GM21447 (cell line): Measurements from ENCODE around the gene ANKZF1.
A peak's percentile ranks its signal among the peaks of the same experiment; 100 is the strongest.
"Not testable (repeated sequence)": the region's sequence is repeated elsewhere in the genome, so short reads cannot be mapped to it uniquely, and the experiment has no call there.

Experiments used
- ATAC-seq: cut with Tn5 transposase; IDR thresholded peaks from one replicate; pipeline ENCODE4 v1.9.1; 2021; ENCODE audit not compliant: unreplicated experiment

Gene ANKZF1

DNA sequence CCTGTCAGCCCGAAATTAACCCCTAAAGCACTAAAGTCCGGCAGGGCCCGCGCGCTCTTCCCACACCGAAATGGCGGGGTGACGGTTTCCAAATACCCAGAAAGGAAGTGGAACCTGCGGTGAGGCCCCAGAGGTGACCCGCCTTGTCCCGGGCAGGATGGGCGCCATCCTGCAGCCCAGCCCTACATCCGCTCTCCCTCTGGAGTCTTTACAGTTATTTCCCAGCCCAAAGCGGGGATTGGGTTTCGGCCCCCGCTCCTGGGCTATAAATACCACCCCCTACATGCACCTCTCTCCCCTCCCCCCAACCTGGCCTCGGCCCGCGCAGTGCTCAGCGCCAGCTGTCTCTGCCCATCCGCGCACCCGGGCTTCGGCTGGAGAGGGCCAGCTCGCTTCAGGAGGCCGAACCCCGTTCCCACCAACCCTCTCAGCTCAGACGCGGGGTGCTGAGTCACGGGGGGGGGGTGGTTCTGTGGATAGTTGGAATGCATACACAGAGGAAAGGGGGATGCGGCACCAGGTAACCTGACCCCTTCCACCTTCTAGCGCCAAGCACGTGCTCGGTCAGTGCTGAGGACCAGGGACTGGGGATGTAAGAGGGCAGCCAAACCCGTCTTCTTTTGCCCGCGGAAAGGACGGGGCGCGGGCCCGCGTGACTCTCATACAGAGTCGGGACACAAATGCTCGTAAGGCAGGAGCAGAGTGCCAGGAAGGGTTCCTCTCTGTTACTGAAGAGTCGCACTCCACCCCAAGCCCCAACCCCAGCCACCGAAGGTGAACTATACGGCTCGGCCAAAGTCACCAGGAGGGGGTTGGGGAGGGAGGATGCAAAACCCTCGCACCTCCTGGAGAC, 23.5 kb downstream of the ANKZF1 start, which contains the start of gene TUBA4B:
Gene TUBA4B (plus strand): TSS at position 344 of the 853 bp plus-strand sequence. CDS start 165 bp downstream, at position 509.
- ATAC-seq = peak; percentile 1

DNA sequence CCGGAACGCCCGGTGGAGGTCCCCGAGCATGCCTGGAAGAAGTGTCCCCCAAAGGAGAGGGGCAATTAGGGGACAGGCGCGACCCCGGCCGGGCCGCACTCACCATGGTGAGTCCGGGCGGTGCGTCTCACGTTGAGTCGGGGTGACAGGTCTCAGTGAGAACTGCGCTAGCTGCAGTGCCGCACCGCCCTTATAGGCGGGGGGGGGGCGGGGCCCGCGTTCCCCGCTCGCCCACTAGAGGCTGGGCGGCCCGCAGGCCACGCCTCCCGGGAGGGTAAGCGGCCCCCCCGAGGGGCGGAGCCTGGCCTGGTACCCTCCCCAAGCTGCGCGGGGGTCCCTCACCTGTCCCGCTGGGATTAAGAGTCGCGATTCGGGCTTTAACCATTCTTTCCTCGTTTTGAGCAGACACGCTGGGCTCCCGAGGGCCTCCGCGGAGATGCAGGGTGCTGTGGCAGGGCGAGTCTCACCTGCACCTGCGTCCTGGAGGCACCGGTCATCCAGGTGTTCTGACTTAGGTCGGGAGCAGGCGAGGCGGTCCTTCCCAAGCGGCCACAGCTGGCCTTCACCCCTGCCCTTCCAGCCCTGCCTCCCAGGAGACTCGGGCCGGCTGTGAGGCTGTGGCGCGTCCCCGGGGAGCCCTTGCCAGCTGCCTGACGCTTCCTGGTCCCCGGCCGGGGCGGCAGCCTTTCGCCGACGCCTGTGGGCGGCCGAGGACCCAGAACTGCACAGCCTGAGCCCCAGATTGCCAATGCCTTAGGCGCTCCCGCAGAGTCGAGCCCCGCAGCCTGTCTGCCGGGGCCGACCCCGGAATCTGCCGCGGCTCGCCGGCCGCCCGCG, 24.4 kb downstream of the ANKZF1 start, which contains the start of gene TUBA4A:
Gene TUBA4A (minus strand): TSS at position 166 of the 837 bp plus-strand sequence. CDS start 60 bp downstream, at position 106.
- peak; percentile 42 for ATAC-seq

DNA sequence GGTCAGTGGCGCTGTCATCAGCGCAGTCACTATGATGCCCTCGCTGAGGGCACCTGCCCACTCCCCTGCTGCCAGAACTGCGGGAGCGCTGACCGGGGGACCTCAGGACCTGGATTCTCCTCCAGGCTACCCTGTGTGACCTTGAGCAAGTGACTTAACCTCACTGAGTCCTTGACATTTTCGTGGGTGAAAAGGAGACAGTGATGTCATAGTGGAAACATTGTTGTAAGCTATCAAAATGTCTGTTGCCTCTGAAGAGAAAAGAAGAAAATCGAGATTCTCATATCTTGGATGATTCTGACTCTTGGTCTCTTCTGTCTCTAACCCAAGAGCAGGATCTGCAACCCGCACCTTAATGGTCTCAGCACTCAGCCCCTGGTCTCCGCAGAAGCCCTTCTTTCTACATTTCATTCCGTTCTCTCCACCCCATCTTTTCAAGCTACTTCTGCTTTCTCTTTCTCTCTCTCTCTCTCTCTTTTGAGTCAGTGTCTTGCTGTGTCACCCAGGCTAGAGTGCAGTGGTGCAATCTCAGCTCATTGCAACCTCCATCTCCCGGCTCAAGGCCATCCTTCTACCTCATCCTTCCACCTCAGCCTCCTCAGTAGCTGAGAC, 25.1 kb downstream of the ANKZF1 start:
- peak; percentile 25 for ATAC-seq

DNA sequence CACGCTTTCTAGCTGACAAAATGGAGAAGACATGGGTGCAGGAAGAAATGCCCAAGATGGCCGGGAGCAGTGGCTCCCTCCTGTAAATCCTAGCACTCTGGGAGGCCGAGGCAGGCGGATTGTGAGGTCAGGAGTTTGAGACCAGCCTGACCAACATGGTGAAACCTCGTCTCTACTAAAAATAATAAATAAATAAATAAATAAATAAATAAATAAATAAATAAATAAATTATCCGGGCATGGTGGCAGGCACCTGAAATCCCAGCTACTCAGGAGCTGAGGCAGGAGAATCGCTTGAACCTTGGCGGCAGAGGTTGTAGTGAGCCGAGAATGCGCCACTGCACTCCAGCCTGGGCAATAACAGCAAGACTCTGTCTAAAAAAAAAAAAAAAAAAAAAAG, 29.3 kb downstream of the ANKZF1 start:
- not testable (repeated sequence) for ATAC-seq

DNA sequence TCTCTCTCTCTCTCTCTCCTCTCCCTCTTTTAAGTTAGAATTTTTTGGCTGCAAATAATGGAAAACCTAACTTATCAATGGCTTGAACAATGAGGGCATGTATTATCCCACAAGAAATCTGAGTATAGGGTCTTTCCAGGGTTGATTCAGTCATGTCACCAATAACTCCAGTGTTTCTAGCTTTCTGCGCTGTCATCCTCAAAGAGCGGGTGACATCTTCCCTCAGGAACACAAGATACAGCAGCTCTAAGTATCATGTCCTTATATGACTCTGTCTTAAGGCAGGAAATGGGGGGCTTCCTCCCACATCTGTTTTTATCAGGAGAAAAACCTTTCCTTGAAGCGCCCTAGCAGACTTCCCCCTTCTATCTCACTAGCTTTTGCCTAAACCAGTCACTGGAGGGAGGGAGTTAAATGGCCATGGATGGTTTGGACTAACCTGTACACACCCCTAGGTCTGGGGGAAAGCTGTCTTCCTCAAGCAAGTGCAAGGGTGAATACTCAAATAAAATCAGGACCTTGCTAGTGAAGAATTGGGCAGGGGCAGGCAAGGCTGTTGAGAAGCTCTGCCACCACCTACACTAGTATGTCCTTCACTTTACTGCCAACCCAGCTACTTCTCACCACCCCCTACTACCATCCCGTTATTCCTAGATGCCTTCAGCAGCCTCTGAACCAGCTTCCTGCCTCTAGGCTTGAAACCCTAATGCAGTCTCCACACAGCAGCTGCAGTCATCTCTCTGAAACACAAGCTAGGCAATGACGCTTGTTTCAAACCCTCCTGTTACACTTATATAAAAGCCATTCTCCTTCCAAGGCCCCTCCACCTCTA, 31.6 kb downstream of the ANKZF1 start:
- no peak for ATAC-seq

DNA sequence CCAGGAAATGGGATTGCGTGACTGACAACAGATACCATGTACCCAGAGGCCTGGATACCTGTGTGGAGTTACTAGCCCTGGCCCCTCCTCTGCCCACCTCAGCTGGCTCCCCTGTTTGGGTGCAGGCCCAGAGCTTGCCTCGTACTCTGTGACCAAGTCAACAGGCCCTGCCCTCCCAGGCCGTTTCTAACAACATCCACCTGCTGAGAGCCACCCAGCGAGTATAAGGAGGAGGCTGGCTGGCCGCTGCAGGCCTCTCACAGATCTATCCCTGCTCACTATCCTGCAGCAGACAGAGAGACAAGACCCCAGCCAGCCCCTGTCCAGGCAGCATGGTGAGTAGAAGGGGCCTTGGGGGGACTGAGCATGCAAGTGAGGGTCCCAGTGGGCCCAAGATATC, 36.6 kb downstream of the ANKZF1 start:
- no peak for ATAC-seq

DNA sequence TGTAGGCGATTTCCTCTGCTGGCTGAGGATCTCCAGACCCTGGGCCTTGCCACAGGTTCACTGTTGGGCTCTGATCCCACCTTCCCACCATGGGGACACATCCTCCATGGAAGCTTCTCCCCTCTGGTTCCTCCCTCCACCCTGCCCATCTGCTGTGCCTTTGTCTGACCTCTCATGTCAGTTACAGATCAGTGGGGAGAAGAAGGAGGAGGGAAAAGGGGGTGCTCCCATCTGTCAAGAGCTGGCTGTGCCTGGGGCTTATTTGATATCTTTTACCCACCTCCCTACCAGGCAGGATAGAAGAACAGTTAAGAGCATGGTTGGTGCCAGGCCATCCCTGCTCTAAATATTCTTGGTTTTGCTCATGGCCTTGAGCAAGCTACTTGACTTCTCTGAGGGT, 37.3 kb downstream of the ANKZF1 start:
- ATAC-seq = no peak

DNA sequence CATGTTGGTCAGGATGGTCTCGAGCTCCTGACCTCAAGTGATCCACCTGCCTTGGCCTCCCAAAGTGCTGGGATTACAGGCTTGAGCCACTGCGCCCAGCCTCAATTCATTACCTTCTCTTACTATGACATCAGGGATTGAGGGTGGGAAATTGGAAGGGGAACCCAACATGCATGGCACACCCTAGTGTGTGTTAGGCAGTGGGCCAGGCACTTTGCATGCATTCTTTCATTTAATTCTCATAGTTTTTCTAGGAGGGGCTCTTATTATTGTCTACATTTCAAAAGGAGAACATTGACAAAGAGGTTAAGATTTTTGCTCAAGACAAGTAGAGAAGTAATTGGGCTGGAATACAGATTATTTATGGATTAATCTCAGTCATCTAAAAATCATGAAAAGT, 38.7 kb downstream of the ANKZF1 start:
- ATAC-seq = no peak

DNA sequence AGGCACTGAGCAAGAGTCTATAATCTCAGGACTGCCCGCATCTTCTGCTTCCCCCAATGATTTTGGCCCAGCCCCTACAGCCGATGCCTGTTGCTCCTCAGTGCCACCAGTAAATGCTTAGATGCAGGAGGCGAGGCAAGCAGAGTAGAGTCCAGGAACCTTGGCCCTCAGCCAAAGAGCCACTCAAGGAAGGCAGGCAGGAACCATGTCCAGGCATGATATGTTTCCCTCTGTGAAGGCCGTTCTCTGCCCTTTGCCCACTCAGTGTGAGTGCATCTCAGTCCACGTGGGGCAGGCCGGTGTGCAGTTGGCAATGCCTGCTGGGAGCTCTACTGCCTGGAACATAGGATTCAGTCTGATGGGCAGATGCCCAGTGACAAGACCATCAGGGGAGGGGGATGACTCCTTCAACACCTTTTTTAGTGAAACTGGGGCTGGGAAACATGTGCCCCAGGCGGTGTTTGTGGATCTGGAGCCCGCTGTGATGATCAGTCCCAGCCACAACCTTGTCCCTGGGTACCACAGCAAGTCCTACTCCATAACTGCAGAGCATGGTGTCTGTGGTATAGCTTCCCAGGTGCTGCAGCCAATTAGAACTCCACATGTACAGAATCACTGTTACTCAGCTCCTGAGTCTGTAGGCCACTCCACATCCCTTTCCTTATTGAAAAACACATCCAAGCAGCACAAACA, 39.9 kb downstream of the ANKZF1 start:
- ATAC-seq = no peak

DNA sequence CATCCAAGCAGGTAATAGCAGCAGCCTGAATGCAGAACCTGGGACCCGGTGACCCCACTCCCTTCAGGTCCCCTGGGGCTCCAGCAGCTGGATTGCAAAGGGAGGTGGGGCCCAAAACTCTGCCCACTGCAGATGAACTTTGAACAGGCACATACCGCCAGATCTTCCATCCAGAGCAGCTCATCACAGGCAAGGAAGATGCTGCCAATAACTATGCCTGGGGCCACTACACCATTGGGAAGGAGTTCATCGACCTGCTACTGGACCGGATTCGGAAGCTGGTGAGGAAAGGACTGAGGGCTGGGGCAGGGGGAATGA, 40.4 kb downstream of the ANKZF1 start:
- no peak for ATAC-seq

DNA sequence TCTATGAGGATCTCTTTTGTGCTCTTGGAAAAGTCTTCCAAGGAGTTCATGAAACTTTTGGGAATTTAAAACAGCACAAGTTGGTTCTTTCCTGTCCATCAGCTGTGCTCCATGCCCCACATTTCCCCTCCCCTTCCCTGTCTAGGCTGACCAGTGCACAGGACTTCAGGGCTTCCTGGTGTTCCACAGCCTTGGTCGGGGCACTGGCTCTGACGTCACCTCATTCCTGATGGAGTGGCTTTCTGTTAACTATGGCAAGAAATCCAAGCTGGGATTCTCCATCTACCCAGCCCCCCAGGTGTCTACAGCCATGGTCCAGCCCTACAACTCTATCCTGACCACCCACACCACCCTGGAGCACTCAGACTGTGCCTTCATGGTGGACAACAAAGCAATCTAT, 41.4 kb downstream of the ANKZF1 start:
- ATAC-seq = no peak

DNA sequence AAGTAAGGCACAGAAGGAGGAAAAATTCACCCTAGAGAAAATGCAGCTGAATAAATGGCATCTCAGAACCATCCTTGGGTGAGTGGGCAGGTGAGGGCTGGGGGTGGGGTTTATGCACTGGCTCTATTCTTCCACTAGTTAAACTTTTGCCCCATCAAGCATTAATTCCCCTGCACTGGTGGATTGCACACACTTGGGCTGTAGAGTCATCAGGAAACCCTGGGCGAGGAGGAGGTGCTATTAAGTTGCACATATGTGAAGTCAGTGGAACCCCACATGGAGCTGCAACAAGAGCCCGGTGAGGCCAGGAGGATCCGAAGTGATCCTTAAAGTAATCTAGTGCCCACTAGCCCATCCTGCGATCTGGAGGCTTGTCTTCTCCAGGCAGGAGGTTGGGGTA, 42.8 kb downstream of the ANKZF1 start:
- ATAC-seq = no peak

DNA sequence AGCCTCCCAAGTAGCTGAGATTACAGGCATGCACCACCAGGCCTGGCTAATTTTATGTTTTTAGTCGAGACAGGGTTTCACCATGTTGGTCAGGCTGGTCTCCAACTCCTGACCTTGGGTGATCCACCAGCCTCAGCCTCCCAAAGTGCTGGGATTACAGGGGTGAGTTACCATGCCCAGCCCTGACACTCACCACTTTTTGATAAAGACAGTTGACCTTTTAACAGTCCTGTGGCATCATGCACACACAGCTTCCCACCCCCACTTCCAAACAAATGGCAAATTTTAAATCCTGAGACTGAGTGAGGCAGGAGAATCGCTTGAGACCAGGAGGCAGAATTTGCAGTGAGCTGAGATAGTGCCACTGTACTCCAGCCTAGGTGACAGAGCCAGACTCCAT, 43.4 kb downstream of the ANKZF1 start:
- no peak for ATAC-seq

DNA sequence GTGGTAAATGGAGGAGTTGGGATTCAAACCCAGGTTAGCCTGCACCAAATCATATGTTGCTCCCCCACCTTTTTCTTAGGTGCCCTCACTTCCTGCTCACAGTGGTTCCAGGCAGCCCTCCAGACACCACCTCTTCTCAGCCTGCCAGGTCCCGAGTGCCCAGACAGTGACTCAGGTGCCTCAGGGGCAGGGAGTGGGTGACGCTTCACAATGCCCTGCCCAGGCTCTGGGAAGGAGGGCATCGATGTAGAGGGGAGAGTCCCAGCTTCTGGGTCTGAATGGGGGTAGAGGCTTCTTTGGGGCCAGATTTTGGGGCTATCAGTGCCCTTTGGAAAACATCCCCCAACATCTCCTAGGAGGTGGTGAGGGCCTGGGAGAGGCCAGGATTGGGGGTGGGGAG, 44.3 kb downstream of the ANKZF1 start:
- no peak for ATAC-seq

DNA sequence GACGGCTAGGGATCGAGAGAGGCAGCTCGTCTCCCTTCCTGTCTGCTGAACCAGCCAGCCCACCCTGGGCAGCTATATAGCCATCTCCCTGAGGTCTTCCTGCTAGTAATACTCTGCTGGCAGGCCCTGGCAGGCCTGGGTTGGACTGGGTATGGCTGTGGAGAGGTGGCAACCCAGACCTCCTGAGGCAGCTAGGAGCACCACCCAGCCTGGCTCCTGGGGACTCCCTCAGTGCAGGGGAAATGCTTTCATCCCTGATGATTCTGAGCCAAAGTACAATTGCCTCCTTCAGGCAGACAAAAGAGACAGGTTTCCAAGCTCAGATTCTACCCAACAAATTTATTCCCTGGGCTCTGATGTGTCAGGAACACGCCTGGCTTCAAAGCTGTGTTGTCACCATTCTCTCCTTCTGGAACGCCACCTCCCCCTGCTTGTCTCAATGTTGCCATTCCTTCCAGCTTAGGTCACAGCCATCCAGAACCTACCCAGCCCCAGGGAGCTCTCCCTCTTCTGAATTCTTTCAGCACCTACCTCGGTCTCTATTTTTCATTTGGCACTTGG, 44.8 kb downstream of the ANKZF1 start:
- ATAC-seq = no peak

DNA sequence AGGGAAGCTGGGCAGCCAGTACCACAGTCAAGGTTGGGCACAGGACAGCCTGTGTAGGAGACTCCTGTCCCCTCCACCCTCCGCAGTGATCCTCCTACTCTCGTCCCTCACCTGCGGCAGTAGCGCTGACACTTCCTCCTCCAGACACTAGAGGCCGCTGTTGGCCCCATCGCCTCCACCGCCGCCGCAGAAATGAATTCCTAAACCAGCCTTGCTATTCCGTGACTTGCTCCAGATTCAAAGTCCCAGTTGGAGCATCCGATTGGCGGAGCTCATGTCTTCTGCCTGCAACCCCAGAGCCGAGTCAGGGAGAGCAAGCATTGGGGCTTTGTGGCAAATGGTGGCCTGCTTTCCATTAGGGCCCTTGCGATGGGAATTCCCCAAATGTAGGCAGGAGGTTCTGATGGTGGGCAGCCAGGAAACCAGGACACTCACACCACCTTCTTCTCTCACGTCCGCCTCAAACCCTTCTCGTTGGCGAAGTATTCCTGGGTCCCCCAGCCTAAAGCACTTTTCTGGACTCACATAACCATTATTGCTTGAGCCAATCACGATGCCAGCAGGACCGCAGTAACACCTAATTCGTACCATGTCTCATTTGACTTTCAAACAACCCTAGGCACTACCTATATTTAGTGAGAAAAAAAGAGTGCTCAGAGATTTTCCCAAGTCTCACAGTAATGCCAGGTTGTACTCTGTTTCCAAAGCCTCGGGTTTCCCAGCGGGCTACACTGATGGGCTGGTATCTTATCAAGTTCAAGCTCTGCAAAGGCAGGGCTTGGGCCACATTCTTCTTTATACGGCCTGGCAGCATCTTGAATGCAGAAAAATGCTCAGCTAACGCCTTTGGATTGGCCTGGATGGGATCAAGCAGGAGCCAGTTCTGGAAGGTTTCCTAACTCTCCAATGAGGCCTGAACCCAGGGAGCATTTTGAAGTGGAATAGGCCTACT, 48.4 kb downstream of the ANKZF1 start:
- no peak for ATAC-seq

DNA sequence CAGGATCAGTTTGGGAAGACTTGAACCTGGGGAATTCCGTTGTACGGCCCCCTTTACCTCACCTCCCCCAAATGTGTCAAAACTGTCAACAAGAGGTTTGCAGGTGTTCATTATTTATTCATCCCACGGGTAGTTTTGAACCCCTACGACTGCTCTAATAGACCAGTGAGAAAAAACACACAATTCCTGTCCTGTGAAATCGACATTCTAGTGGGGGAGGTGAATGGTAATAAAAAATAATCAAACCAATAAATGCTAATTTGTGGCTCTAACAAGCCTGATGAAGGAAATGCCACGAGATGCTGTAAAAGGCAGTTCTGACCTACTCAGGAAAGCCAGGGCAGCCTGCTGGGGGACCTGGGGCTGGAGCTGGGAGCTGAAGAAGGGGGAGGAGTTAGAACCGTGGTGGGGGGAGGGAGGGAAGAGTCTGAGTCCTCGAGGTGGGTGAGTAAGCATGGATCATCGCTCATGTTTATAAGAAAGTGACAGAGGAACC, 49.1 kb downstream of the ANKZF1 start:
- peak; percentile 6 for ATAC-seq

DNA sequence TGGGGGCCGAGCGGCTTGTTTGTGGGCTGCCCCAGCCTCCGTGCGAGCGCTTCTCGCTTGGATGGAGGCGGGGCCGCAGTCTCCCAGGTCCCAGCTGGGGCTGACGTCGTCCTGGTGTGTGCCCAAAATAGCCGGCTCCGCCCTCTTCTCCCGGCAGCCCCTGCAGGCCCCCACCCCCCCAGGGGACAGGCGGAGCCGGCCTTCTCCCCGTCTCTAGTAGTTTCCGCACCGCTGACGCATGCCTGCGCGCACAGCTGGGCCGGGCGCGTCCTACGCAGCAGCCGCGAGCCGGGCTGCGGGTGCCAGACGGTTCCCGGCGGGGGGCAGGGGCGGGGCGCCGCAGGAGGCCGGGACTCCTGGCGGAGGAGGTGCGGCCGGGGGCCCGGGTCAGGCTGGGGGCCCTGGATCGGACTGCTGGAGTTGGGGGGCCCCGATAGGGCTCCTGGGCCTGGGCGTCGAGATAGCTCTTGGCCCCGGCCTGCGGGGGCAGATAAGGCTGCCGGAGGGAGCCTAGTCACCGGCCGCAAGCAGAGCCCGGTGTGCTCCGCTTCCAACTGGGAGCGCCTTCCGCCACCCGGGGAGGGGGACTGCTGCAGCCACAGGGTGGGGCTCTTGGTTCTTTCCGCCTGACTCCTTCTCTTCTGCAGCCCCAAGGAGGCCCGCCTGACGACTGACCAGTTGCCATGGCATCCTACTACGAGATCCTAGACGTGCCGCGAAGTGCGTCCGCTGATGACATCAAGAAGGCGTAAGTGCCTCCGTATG, 49.7 kb downstream of the ANKZF1 start, which contains the start of gene DNAJB2:
Gene DNAJB2 (plus strand): TSS at position 216 of the 765 bp plus-strand sequence. CDS start 468 bp downstream, at position 684.
- peak; percentile 79 for ATAC-seq
